ENCODE measurements around the gene LRRC4B. TPM values are rescaled to one million over a fixed set of nuclear protein-coding genes. Genes with fewer than 3 reads are reported as not detected.
A peak's percentile ranks its signal among the peaks of the same experiment; 100 is the strongest.

LRRC4B gene
- total and polyA plus RNA-seq, 2 donors (not counting 1 experiment from before 2014, with no cell fraction given): 0.02 to 0.17 TPM

- H2AFZ ChIP-seq (ENCODE audit: low read length): no peak overlapping the region
- no peaks in the 10 kb centered on the region for H3K36me3 ChIP-seq (ENCODE audit: control insufficient read depth, insufficient read depth, low read length)
- DNase-seq (ENCODE audit: low read depth in 2 of 2): no peak
- peaks cover 27% of the 10 kb centered on the region for H3K27me3 ChIP-seq (ENCODE audit: control insufficient read depth, insufficient read depth, low read length)
- no peaks in the 10 kb centered on the region for H4K20me1 ChIP-seq (ENCODE audit: control insufficient read depth, extremely low read depth, insufficient read depth, low read length)
- no peak overlapping the region for H3K27ac ChIP-seq (ENCODE audit: insufficient read depth, low read length)
- H3K4me2 ChIP-seq (ENCODE audit: extremely low read depth, insufficient read depth, low read length): no peak overlapping the region
- TF ChIP-seq EZH2 (IDR thresholded peaks at IDR 0.05; ENCODE audit: low read length, missing control alignments): no peak
- no peak for TF ChIP-seq CTCF (conservative IDR thresholded peaks at IDR 0.05 in 1 of 2, IDR thresholded peaks at IDR 0.05 in 1 of 2; ENCODE audit: low read depth in 1 of 2, low read length in 2 of 2)
- no peaks in the 10 kb centered on the region for H3K79me2 ChIP-seq (ENCODE audit: control insufficient read depth, insufficient read depth, low read length)
- no peaks in the 10 kb centered on the region for H3K9me3 ChIP-seq (ENCODE audit: control insufficient read depth, insufficient read depth, low read depth, low read length)
- no peak overlapping the region for H3K9ac ChIP-seq (ENCODE audit: insufficient read depth, low read length)
- H3K4me1 ChIP-seq (ENCODE audit: control insufficient read depth, extremely low read depth, insufficient read depth, low read length): no peaks in the 10 kb centered on the region
- no peak overlapping the region for H3K4me3 ChIP-seq (replicated peaks in 1 of 4; ENCODE audit: control extremely low read depth in 1 of 4, insufficient read depth in 1 of 4, low read depth in 3 of 4, low read length in 4 of 4)
These were observed 78.7 kb downstream of the LRRC4B start for GRCh38 chr19:50489461-50490011.

- no peaks in the 10 kb centered on the region for H3K79me2 ChIP-seq (ENCODE audit: control insufficient read depth, insufficient read depth, low read length)
- no peak overlapping the region for H3K27ac ChIP-seq (ENCODE audit: insufficient read depth, low read length)
- DNase-seq (ENCODE audit: low read depth in 2 of 2): no peak
- H3K27me3 ChIP-seq (ENCODE audit: control insufficient read depth, insufficient read depth, low read length): peaks cover 27% of the 10 kb centered on the region
- H3K36me3 ChIP-seq (ENCODE audit: control insufficient read depth, insufficient read depth, low read length): no peaks in the 10 kb centered on the region
- no peak overlapping the region for H2AFZ ChIP-seq (ENCODE audit: low read length)
- H3K4me1 ChIP-seq (ENCODE audit: control insufficient read depth, extremely low read depth, insufficient read depth, low read length): no peaks in the 10 kb centered on the region
- no peak overlapping the region for H3K4me2 ChIP-seq (ENCODE audit: extremely low read depth, insufficient read depth, low read length)
- no peak for TF ChIP-seq EZH2 (IDR thresholded peaks at IDR 0.05; ENCODE audit: low read length, missing control alignments)
- no peak for TF ChIP-seq CTCF (conservative IDR thresholded peaks at IDR 0.05 in 1 of 2, IDR thresholded peaks at IDR 0.05 in 1 of 2; ENCODE audit: low read depth in 1 of 2, low read length in 2 of 2)
- no peak overlapping the region for H3K9ac ChIP-seq (ENCODE audit: insufficient read depth, low read length)
- no peak overlapping the region for H3K4me3 ChIP-seq (replicated peaks in 1 of 4; ENCODE audit: control extremely low read depth in 1 of 4, insufficient read depth in 1 of 4, low read depth in 3 of 4, low read length in 4 of 4)
- H4K20me1 ChIP-seq (ENCODE audit: control insufficient read depth, extremely low read depth, insufficient read depth, low read length): no peaks in the 10 kb centered on the region
- H3K9me3 ChIP-seq (ENCODE audit: control insufficient read depth, insufficient read depth, low read depth, low read length): no peaks in the 10 kb centered on the region
These were observed 79.6 kb downstream of the LRRC4B start for GRCh38 chr19:50488389-50489194.

- Histone ChIP-seq H3K27ac (ENCODE audit: insufficient read depth, low read length) (no peak overlapping the region), H4K20me1 (ENCODE audit: control insufficient read depth, extremely low read depth, insufficient read depth, low read length) (no peaks in the 10 kb centered on the region), H3K36me3 (ENCODE audit: control insufficient read depth, insufficient read depth, low read length) (no peaks in the 10 kb centered on the region), H3K9ac (ENCODE audit: insufficient read depth, low read length) (no peak overlapping the region), H3K4me2 (ENCODE audit: extremely low read depth, insufficient read depth, low read length) (no peak overlapping the region), H3K27me3 (ENCODE audit: control insufficient read depth, insufficient read depth, low read length) (peaks cover 19% of the 10 kb centered on the region), H3K79me2 (ENCODE audit: control insufficient read depth, insufficient read depth, low read length) (no peaks in the 10 kb centered on the region), H3K9me3 (ENCODE audit: control insufficient read depth, insufficient read depth, low read depth, low read length) (no peaks in the 10 kb centered on the region), H3K4me3 (replicated peaks in 1 of 4; ENCODE audit: control extremely low read depth in 1 of 4, insufficient read depth in 1 of 4, low read depth in 3 of 4, low read length in 4 of 4) (no peak overlapping the region), H3K4me1 (ENCODE audit: control insufficient read depth, extremely low read depth, insufficient read depth, low read length) (no peaks in the 10 kb centered on the region), H2AFZ (ENCODE audit: low read length) (no peak overlapping the region)
- peak; percentile 20 to 44 for DNase-seq (ENCODE audit: low read depth in 2 of 2)
- peak; percentile 38 to 58 for TF ChIP-seq CTCF (conservative IDR thresholded peaks at IDR 0.05 in 1 of 2, IDR thresholded peaks at IDR 0.05 in 1 of 2; ENCODE audit: low read depth in 1 of 2, low read length in 2 of 2)
- TF ChIP-seq EZH2 (IDR thresholded peaks at IDR 0.05; ENCODE audit: low read length, missing control alignments): no peak
These were observed 81.3 kb downstream of the LRRC4B start for GRCh38 chr19:50486823-50487515.

All from fibroblast of lung (primary cell).